ENCODE measurements around the gene GNL1. TPM values are rescaled to one million over a fixed set of nuclear protein-coding genes. Genes with fewer than 3 reads are reported as not detected.
"Not testable (repeated sequence)": the region's sequence is repeated elsewhere in the genome, so short reads cannot be mapped to it uniquely, and the experiment has no call there.

Gene GNL1
- total RNA-seq, 1 donor from 2014 or later, result 49.0 TPM

GRCh38 chr6:30495993-30496392 is 60.3 kb downstream of the GNL1 start:
- H3K9me3 ChIP-seq (ENCODE audit: insufficient read depth, low read depth, low read length), result no peaks in the 10 kb centered on the region
- TF ChIP-seq CTCF (IDR thresholded peaks at IDR 0.05; ENCODE audit: insufficient read depth, low read depth, low read length) (no peak), EZH2 (IDR thresholded peaks at IDR 0.05; ENCODE audit: insufficient read depth, low read length) (no peak)
- H3K4me1 ChIP-seq (ENCODE audit: insufficient read depth, low read length), result peaks cover 12% of the 10 kb centered on the region
- no peak overlapping the region for H3K27ac ChIP-seq (ENCODE audit: low read depth, low read length)
- Mint-ChIP-seq H3K4me3 (ENCODE audit: unreplicated experiment) (no peak overlapping the region), H3K4me1 (ENCODE audit: low read depth, unreplicated experiment) (peaks cover 15% of the 10 kb centered on the region), H3K27ac (ENCODE audit: unreplicated experiment) (no peak overlapping the region), H3K27me3 (ENCODE audit: low read depth, unreplicated experiment) (no peaks in the 10 kb centered on the region), H3K9me3 (ENCODE audit: unreplicated experiment) (peaks cover 3% of the 10 kb centered on the region), H3K36me3 (ENCODE audit: low read depth, unreplicated experiment) (peaks cover 10% of the 10 kb centered on the region)
- DNase-seq (ENCODE audit: low read depth) (no peak), FAIRE-seq (no peak)
- peaks cover 9% of the 10 kb centered on the region for H3K36me3 ChIP-seq (ENCODE audit: insufficient read depth, low read length)
- H3K4me2 ChIP-seq (ENCODE audit: low read length), result peak overlapping the region; percentile 12
- H2AFZ ChIP-seq (ENCODE audit: low read depth, low read length), result no peak overlapping the region
- H3K79me2 ChIP-seq (ENCODE audit: insufficient read depth, low read length), result peaks cover 5% of the 10 kb centered on the region
- H4K20me1 ChIP-seq (ENCODE audit: insufficient read depth, low read length), result peaks cover 23% of the 10 kb centered on the region
- no peak overlapping the region for H3K9ac ChIP-seq (ENCODE audit: low read length)
- no peaks in the 10 kb centered on the region for H3K27me3 ChIP-seq (ENCODE audit: insufficient read depth, low read length)
- no peak overlapping the region for H3K4me3 ChIP-seq (ENCODE audit: insufficient read depth, low read depth, low read length)

GRCh38 chr6:30495060-30495459 is 61.2 kb downstream of the GNL1 start:
- Histone ChIP-seq H3K4me1 (ENCODE audit: insufficient read depth, low read length) (peaks cover 11% of the 10 kb centered on the region), H3K79me2 (ENCODE audit: insufficient read depth, low read length) (peaks cover 15% of the 10 kb centered on the region), H3K36me3 (ENCODE audit: insufficient read depth, low read length) (peaks cover 16% of the 10 kb centered on the region), H4K20me1 (ENCODE audit: insufficient read depth, low read length) (peaks cover 32% of the 10 kb centered on the region)
- H3K4me2 ChIP-seq (ENCODE audit: low read length); H3K4me3 Mint-ChIP-seq (ENCODE audit: unreplicated experiment); H3K27ac Mint-ChIP-seq (ENCODE audit: unreplicated experiment); H3K27me3 Mint-ChIP-seq (ENCODE audit: low read depth, unreplicated experiment); H3K27ac ChIP-seq (ENCODE audit: low read depth, low read length); H3K9me3 Mint-ChIP-seq (ENCODE audit: unreplicated experiment); H3K27me3 ChIP-seq (ENCODE audit: insufficient read depth, low read length); DNase-seq (ENCODE audit: low read depth); H3K9ac ChIP-seq (ENCODE audit: low read length); H3K4me3 ChIP-seq (ENCODE audit: insufficient read depth, low read depth, low read length); H3K9me3 ChIP-seq (ENCODE audit: insufficient read depth, low read depth, low read length); FAIRE-seq; H2AFZ ChIP-seq (ENCODE audit: low read depth, low read length): not testable (repeated sequence)
- Mint-ChIP-seq H3K4me1 (ENCODE audit: low read depth, unreplicated experiment) (peaks cover 18% of the 10 kb centered on the region), H3K36me3 (ENCODE audit: low read depth, unreplicated experiment) (peaks cover 14% of the 10 kb centered on the region)

- DNase-seq (ENCODE audit: low read depth), result no peak
- H3K27ac Mint-ChIP-seq (ENCODE audit: unreplicated experiment), result peak overlapping the region; percentile 42
- no peaks in the 10 kb centered on the region for H3K27me3 Mint-ChIP-seq (ENCODE audit: low read depth, unreplicated experiment)
- H2AFZ ChIP-seq (ENCODE audit: low read depth, low read length), result no peak overlapping the region
- peaks cover 18% of the 10 kb centered on the region for H3K79me2 ChIP-seq (ENCODE audit: insufficient read depth, low read length)
- no peak overlapping the region for H3K4me2 ChIP-seq (ENCODE audit: low read length)
- H3K27ac ChIP-seq (ENCODE audit: low read depth, low read length), result no peak overlapping the region
- peaks cover 11% of the 10 kb centered on the region for H3K4me1 ChIP-seq (ENCODE audit: insufficient read depth, low read length)
- H3K27me3 ChIP-seq (ENCODE audit: insufficient read depth, low read length), result no peaks in the 10 kb centered on the region
- peaks cover 3% of the 10 kb centered on the region for H3K9me3 Mint-ChIP-seq (ENCODE audit: unreplicated experiment)
- H3K9me3 ChIP-seq (ENCODE audit: insufficient read depth, low read depth, low read length), result no peaks in the 10 kb centered on the region
- no peak for FAIRE-seq
- H4K20me1 ChIP-seq (ENCODE audit: insufficient read depth, low read length), result peaks cover 32% of the 10 kb centered on the region
- no peak overlapping the region for H3K9ac ChIP-seq (ENCODE audit: low read length)
- H3K4me3 Mint-ChIP-seq (ENCODE audit: unreplicated experiment), result no peak overlapping the region
- H3K36me3 Mint-ChIP-seq (ENCODE audit: low read depth, unreplicated experiment), result peaks cover 14% of the 10 kb centered on the region
- peaks cover 18% of the 10 kb centered on the region for H3K4me1 Mint-ChIP-seq (ENCODE audit: low read depth, unreplicated experiment)
- no peak for TF ChIP-seq EZH2 (IDR thresholded peaks at IDR 0.05; ENCODE audit: insufficient read depth, low read length)
- TF ChIP-seq CTCF (IDR thresholded peaks at IDR 0.05; ENCODE audit: insufficient read depth, low read depth, low read length), result no peak
- H3K4me3 ChIP-seq (ENCODE audit: insufficient read depth, low read depth, low read length), result no peak overlapping the region
- peaks cover 16% of the 10 kb centered on the region for H3K36me3 ChIP-seq (ENCODE audit: insufficient read depth, low read length)
These were observed 61.9 kb downstream of the GNL1 start for GRCh38 chr6:30494291-30494861.

Measured in astrocyte (in vitro differentiated cells and primary cell).